GM23248 (cell line): Measurements from ENCODE around the gene GINS2.

Source experiments
- EZH2 ChIP-seq: fragments of 200-600 bp; sonication (generic); IDR thresholded peaks from 2 replicates; pipeline ENCODE4 v1.6.1; 2018; ENCODE audit warnings: antibody characterized with exemption, mild to moderate bottlenecking; ENCODE audit not compliant: insufficient read depth, poor library complexity, severe bottlenecking
- EZH2phosphoT487 ChIP-seq: fragments of 200-600 bp; sonication (generic); IDR thresholded peaks from 2 replicates; pipeline ENCODE4 v1.6.1; 2018; ENCODE audit warnings: antibody characterized with exemption, moderate library complexity, mild to moderate bottlenecking, low read depth; ENCODE audit not compliant: insufficient read depth

DNA sequence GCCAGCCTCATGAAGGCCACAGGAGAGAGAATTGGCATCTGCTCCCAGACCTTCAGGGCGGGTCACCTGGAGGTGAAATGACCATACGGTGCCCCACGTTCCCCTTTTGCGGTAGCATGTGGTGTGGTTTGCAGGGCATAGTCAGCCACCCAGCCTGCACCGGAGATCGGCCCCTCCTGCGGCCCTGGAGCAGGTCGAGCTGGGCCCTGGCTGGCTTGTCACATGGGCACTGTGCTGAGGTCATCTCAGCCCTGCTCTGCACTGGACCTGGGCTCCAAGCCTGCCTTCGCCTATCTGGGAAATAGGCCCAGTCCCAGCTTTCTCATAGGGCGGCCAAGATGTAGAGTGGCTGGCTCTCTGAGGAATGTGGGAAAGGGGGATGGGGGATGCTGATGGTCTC lies 59.4 kb downstream of the GINS2 start:
- TF ChIP-seq EZH2 (no peak), EZH2phosphoT487 (no peak)
